ENCODE results near the gene RAD9B.

DNA sequence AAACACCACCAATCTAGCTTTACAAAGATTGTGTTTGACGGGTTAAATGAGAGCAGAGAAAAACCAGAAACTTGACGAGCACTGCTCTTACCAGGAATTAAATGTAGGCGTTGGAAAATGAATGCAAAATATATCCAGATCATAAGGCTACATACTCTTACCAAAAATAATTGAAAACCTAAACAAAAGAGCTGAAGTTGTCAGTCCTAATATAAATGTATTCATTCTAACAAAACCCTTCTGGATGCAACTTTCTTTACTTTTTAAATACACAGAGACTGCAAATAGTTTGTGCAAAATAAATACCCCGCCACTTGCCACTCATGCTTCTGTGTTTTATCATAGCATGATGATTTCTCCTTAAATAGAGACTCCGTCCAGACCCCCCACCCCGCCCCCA is 32.7 kb downstream of the RAD9B start:
- TF ChIP-seq NFE2L2 (IDR thresholded peaks at IDR 0.05; ENCODE audit: low read length) (no peak), EP300 (IDR thresholded peaks at IDR 0.05; ENCODE audit: low read depth in 2 of 2, low read length in 2 of 2) (no peak), EP300 (CRISPR knock-in tag; IDR thresholded peaks at IDR 0.05; ENCODE audit: borderline replicate concordance) (no peak), GFI1 (CRISPR knock-in tag; IDR thresholded peaks at IDR 0.05; ENCODE audit: borderline replicate concordance) (no peak), DNMT3B (CRISPR knock-in tag; conservative IDR thresholded peaks at IDR 0.05) (no peak), ISL2 (CRISPR knock-in tag; IDR thresholded peaks at IDR 0.05) (no peak)
- TF ChIP-seq, protein P1, sequence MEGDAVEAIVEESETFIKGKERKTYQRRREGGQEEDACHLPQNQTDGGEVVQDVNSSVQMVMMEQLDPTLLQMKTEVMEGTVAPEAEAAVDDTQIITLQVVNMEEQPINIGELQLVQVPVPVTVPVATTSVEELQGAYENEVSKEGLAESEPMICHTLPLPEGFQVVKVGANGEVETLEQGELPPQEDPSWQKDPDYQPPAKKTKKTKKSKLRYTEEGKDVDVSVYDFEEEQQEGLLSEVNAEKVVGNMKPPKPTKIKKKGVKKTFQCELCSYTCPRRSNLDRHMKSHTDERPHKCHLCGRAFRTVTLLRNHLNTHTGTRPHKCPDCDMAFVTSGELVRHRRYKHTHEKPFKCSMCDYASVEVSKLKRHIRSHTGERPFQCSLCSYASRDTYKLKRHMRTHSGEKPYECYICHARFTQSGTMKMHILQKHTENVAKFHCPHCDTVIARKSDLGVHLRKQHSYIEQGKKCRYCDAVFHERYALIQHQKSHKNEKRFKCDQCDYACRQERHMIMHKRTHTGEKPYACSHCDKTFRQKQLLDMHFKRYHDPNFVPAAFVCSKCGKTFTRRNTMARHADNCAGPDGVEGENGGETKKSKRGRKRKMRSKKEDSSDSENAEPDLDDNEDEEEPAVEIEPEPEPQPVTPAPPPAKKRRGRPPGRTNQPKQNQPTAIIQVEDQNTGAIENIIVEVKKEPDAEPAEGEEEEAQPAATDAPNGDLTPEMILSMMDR (CRISPR knock-in tag; IDR thresholded peaks at IDR 0.05): no peak
- TF ChIP-seq, protein P2, sequence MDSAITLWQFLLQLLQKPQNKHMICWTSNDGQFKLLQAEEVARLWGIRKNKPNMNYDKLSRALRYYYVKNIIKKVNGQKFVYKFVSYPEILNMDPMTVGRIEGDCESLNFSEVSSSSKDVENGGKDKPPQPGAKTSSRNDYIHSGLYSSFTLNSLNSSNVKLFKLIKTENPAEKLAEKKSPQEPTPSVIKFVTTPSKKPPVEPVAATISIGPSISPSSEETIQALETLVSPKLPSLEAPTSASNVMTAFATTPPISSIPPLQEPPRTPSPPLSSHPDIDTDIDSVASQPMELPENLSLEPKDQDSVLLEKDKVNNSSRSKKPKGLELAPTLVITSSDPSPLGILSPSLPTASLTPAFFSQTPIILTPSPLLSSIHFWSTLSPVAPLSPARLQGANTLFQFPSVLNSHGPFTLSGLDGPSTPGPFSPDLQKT (CRISPR knock-in tag; IDR thresholded peaks at IDR 0.05; ENCODE audit: borderline replicate concordance): no peak
- TF ChIP-seq, protein P3, sequence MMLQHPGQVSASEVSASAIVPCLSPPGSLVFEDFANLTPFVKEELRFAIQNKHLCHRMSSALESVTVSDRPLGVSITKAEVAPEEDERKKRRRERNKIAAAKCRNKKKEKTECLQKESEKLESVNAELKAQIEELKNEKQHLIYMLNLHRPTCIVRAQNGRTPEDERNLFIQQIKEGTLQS (CRISPR knock-in tag; IDR thresholded peaks at IDR 0.05): no peak
- TF ChIP-seq, protein P4, sequence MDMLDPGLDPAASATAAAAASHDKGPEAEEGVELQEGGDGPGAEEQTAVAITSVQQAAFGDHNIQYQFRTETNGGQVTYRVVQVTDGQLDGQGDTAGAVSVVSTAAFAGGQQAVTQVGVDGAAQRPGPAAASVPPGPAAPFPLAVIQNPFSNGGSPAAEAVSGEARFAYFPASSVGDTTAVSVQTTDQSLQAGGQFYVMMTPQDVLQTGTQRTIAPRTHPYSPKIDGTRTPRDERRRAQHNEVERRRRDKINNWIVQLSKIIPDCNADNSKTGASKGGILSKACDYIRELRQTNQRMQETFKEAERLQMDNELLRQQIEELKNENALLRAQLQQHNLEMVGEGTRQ (IDR thresholded peaks at IDR 0.05; ENCODE audit: low read depth, low read length): no peak
- TF ChIP-seq, protein P4 (CRISPR knock-in tag; IDR thresholded peaks at IDR 0.05; ENCODE audit: borderline replicate concordance): no peak

All from HepG2 (cell line).